GM18868 (cell line): ENCODE results near the gene ANKRD11.
"Not testable (repeated sequence)": the region's sequence is repeated elsewhere in the genome, so short reads cannot be mapped to it uniquely, and the experiment has no call there.

Experiments used
- ATAC-seq: cut with Tn5 transposase; IDR thresholded peaks from one replicate; pipeline ENCODE4 v1.9.1; 2021; ENCODE audit warnings: mild to moderate bottlenecking, moderate library complexity; ENCODE audit not compliant: unreplicated experiment

The ANKRD11 gene

DNA sequence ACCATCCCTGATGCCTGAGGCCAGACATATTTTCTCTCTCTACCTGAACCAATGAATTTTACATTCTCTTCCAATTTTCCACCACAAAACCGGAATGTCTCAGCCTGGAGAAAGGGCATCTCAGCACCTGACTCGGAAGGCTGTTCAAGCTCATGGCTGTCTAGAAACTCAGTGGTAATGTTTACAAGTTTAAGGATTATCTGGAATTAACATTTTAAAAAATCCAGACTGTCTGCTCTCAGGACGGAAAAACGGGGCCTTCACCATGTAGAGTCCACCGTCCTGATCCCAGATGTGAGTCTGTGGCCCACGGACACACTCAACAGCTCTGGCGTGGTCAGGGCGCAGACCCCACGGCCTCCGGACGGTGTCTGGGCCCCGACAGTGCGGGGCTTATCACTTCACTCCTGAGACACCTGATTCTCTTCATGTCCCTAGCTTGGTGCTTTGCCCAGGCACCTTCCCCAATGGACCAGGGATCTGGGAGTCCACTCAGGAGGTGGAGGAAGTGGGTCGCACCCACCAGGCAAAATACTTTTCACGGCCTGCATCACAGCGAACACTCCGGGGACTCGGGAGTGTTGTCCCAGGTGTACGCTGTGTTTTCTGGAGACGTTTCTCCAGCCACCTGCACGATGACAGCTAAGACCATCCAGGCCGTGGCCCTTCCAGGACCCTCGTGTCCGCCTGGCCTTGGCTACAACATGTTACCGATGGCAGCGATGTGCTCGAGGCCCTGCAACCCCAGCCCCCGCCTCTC is 171.3 kb downstream of the ANKRD11 start:
- ATAC-seq = no peak

DNA sequence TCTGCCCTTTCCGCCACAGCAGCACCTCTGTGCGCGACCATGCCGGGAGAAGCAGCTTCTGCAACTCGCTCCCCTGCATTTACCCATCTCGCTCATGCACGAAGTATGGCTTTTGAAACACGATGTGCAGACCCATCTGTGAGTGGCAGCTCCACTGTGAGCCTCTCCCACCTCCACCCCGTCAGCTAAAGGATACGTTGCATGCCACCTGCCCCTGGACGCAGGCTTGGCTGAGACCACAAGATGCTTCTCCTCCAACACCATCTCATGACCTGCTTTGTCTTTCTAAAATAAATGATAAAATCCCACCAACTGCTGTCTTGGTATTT is 172.0 kb downstream of the ANKRD11 start:
- no peak for ATAC-seq

DNA sequence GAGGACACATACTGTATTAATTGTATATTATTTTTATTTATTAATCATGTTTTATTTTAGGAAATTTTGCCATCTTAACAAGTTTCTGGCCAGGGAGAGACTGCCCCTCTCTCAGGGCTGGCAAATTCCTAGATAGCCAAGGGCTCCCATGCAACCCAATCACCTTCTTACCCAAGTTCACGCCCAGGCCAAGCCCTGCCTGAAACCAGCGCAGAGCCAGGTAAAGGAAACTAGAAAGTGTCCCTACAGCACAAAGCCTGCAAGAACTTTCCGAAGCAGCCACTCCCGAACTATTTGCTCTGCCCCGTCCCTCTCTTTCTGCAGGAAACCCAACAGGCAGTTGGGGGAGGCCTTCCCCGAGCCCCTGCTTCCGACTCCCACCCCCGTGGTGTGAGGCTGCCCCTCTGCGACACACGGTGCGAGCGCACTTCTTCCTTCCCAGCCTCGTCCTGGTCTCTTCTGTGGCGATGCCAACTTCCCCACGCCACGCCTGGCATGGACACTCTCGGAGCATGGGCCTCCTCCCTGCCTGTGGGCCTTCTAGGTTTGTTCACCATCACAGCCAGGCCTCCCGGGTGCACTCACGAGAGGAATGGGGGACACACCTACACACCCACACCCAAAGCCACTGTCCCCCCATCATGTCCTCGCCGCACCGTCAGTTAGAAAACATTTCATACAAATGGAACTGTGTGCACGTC is 172.5 kb downstream of the ANKRD11 start:
- no peak for ATAC-seq

DNA sequence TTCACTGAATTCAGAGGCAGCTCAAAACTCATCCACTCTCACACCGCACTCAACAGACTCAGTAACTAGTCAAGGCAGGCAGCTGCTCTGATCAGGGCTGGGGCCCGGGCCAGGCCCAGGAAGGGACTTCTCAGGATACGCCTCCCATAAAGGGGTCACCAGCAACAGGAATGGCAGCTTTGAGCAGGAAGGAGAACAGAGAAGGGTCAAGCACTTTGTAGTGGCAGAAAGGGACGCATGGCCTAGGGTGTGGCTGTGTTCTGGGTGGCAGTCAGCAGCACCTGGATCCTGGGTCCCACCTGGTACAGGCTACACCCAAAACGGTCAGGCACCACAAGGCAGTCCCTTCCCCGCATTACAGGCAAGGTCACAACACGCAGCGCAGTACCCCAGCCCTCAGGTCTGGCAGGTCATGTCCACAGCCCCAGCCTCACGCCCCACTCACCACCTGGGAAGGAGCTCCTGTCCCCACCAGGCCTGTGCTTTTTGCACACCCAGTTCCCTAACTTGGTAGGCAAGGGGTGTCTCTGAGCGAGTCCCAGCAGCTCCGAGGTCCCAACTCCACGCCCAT is 173.2 kb downstream of the ANKRD11 start:
- no peak for ATAC-seq

DNA sequence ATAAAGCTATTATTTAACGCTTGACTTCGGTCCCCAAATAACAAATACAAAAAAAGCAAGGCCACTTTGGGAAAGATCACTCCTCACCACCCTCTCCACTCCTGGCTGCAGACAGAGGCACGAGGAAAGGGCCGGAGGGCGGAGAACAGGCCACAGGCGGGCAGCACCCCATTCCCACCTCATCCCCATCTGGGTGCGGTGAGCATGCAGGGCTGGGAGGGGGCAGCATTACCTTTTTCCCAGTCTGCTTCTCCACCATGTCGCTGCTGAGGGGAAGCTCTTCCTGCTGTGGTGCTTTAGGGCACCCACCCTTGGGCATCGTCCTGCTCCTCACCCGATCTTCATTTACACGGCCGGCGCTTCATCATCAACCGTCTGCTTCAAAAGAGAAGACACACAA is 173.7 kb downstream of the ANKRD11 start:
- ATAC-seq = no peak

DNA sequence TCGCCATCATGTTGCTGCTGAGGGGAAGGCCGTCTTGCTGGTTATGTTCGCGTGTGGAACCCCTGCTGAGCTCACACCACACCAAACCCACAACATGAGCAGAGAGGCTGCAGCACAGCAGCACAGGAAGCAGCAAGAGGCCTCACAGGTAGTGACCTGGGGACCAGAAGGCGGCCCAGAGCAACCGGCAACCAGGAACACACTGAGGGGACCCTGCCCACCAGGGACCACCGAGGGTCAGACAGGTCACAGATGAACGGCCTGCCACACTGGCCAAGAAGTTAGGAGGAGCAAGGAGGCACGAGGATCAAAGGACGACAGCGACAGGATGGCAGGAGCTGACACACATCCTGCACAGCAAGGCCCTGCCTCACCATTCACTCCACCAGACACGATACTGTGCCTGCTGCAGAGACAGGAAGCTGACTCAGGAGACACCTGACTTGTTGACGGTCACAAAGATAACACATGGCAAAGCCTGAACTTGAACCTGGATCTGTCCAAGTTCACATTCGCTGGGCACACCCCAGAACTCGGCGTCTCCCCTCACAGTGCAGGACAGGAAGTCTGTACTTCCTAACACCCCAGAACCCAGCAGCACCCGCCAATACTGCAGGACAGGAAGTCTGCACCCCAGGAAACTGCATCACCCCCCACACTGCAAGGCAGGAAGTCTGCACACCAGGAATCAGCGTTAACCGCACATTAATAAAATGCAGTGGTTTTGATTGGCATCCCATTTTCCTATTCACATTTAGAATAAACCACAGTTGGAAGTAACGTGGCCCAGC is 174.4 kb downstream of the ANKRD11 start:
- no peak for ATAC-seq

DNA sequence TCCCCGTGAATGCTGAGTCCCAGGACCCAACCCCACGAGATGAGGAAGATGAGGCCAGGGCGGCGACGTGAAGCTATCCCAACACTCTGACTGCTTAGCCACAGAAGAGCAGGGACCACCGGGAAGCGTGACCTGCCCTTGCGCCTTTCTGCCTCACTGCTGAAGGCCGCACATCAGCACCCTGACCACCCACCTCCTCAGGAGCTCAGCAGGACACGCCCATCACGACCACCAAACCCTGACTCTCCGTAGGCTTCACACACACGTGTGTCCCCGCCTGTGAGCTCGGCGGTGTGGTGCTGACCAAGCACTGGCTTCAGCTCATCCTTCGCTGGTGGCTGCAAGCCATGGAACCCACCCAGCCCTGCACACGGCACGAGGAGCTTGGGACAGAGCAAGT is 175.1 kb downstream of the ANKRD11 start:
- ATAC-seq = no peak

DNA sequence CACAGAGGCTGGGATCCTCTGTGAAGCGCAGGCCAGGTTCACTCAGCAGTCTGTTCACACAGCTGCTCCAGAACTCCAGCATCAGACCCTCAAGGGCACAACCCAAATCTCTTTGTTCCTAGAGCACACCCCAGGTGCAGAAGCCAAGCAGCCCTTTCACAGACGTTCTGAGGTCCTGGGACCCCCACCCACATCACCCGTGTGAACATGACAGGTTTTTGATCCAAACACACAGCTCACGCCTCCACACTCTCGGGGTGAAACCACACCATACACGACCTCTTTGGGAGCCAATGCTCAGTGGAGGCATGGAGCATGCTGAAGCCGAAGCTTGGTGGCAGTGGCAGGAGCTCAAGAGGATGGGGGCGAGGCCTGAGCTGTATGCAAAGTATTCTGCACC is 175.5 kb downstream of the ANKRD11 start:
- ATAC-seq = no peak

DNA sequence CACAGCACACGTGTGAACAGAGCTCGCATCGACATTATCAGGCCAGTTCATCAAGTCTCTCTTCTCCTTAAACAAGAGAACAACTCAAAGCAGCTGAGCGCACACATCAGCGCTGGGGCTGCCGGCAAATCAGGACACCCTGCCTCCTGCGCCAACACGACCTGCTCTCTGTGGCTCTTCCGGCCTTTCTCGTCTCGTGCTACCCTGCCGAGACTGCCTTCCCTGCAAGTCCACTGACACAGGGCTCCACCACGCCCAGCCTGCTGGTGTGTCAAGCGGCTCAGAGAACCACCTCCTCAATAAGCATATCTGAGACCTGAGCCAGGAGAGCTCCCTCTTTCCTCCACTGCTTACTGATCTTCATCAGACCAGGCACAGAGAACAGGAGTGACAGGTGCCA is 176.0 kb downstream of the ANKRD11 start:
- ATAC-seq = no peak

DNA sequence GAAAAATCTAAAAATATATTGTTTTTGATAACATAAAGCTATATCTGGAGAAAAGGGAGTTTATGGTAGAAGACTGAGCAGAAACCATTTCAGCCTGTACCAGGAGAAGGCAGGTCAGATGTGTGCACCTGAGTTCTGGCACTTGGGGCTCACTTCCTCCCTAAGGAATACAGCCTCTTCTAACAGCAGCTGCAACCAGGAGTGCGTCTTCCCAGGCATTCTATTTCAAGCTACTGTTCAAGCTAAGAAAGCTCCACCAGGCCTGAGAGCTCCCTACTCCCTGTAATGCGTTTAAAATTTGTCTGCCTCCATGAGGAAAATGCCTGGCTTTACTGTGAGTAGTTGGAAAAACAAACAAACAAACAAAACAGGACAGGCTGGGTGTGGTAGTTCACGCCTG is 176.8 kb downstream of the ANKRD11 start:
- no peak for ATAC-seq

DNA sequence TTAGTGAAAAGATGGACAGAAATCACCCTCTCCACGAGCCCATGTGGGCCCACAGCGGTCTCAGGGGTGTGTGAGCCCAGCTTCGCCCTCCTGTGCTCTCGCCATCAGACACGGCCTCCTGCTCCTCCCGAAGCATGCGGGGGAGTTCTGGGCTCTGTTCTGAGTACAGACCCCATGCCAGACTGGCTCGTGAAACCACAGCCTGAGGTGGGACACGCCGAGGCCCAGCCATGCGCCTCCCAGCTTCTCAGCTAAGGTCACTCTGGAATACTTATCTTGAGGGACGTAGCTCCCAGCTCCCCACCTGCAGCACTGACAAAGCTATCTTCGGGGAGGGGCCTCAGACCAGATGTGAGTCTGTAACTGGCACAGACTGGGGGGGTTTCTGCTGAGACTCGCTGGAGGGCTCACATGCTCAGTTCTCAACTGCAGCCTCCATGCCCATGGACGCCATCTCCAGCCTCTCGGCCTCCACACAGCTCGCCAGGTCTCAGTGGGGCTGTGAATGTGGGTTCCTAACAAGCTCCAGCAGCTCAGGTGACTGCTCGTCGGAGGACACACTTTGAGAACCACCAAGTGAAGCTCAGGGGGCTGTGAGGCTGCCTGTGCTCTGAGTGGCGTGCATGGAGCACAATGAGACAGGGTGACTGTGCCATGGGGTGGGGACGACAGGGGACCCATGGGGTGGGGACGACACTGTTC is 177.6 kb downstream of the ANKRD11 start:
- no peak for ATAC-seq

DNA sequence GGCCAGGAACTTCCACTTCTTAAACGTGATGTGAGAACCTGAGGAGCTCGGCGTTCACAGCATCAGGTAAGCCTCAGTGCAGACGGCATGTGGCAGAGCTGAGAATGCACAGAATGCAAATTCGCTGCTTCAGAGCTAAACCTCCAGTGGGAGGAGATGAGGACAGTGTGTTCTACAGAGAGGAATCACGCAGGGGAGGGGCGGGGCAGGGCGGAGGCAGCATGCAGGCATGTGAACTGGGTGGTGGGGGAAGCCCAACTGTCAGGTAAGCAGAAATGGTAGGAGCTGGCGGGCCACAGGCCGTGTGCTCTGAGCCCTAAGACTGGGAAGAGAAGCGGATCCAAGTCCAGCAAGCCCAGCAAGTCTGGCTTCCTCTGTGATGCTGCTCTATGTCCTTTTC is 178.2 kb downstream of the ANKRD11 start:
- ATAC-seq = no peak

DNA sequence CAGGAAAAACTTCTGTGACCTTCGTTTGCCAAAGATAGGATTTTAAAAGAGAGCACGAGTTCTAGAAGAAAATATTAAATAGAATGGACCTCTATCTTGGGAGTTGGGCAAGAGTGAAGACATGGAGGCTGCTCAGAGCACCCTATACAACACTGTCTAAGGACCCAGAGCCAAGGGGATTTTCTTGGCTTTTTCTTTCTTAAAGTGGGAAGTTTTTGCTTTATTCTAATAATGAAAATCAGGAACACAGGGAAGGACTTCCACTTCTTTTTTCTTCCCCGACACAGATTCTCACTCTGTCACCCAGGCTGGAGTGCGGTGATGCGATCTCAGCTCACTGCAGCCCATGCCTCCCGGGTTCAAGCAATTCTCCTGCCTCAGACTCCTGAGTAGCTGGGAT is 178.7 kb downstream of the ANKRD11 start:
- no peak for ATAC-seq

DNA sequence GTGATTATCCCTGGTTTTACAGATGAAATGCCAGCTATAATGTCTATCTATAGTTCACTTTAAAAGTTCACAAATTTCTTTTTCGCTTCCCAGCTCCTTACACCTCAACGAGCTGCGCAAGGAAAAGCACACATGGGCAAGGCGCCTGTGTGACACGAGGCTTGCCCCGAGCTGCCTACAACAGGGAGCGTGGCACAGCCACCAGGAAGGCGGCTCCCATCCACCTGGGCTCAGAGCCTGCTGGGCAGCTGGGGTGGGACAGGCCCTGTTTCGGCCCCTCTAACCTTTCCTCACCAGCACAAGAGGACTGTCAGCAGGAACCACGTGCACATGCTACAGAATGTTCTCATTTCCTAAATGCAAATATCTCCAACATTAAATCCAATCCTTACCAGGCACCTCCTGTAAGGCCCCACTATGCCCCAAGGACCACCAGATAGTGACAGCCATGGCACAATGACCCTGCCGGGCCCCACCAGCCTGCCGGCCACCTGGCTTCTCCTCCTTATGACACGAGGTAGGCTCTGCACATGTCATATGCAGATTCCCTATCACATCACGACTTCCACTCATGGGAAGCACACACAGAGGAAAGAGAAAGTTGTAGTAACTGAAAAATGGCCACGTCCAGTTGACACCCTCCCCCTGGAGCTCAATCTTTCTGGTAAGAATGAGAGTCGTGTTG is 180.8 kb downstream of the ANKRD11 start:
- no peak for ATAC-seq

DNA sequence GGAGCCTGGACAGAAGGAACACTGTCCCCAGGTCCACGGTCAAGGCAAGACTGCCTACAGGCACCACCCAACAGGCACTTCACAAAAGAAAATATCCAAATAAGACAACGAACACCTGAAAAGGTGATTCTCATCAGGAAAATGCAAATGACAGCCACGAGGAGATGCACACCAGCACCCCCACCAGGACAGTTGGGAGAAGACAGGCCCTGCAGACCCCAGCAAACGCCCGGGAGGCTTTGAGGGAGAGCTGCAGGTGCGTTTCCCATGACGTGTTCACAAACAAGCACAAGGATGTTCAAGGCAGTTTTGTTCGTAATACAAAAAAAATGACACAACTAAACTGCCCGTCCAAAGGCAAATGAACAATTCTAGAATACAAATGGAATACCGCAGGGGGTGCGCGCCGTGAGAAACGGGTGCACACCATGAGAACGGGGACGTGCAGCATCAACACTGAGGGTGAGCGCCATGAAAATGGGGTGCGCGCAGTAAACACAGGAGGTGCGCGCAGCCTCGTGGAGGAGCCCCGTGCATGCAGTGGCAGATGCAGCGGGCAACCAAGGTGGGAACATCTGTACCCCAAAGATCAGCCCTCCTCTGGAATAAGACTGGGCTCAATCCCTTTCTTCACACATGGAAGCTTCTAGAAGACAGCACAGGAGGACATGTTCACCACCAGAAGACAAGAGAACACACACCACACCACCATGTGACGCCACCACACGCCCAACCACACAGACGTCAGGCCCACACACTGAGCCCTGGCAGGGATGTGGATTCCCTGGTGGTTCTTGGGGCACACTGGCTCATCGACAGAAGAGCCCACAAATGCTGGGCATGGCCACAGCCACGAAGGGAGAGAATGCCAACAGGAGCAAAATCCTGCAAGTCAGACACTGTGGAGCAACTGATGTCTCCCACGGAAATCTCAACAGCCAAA is 181.7 kb downstream of the ANKRD11 start:
- ATAC-seq = no peak

DNA sequence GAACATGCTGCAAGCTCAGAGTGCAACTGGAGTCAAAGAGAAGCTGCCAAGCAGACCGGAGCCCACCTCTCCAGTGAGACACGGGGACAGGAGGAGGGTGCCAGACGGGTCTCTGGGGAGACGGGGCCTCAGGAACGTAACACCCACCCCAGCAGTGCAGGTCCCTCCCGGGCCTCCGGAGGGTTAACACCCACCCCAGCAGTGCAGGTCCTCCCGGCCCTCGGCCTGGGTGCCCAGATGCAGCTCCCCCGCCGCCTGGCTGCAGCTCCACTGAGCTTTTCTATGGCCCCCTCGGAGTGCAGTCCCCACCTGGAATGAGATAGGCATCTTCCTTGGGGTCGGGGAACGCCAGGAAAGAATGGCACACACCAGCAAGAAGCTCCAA is 182.9 kb downstream of the ANKRD11 start:
- no peak for ATAC-seq

DNA sequence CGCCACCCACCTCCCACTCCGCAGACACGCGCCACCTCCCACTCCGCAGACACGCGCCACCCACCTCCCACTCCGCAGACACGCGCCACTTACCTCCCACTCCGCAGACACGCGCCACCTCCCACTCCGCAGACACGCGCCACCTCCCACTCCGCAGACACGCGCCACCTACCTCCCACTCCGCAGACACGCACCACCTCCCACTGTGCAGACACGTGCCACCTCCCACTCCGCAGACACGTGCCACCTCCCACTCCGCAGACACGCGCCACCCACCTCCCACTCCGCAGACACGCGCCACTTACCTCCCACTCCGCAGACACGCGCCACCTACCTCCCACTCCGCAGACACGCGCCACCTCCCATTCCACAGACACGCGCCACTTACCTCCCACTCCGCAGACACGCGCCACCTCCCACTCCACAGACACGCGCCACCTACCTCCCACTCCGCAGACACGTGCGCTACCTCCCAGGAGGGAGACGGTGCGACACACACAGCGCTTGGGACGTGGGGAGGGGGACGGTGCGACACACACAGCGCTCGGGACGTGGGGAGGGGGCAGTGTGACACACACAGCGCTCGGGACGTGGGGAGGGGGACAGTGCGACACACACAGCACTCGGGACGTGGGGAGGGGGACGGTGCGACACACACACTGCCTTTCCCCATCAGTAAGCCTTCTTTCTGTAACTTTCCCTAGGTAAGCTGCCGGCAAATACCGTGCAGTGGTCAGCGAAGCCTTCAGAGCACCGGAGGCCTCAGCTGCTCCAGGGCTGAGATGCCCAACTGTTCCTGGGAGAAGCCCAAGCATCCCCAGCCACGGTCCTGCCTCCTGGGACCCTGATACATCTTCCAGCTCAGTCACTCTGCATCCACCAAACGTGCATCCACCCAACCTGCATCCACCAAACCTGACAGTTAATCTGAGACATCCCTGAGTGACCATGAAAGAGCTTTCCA is 183.6 kb downstream of the ANKRD11 start:
- ATAC-seq = not testable (repeated sequence)
